HCT116 (cell line): Measurements from ENCODE around the gene HEMK1. TPM values are rescaled to one million over a fixed set of nuclear protein-coding genes. Genes with fewer than 3 reads are reported as not detected.
A peak's percentile ranks its signal among the peaks of the same experiment; 100 is the strongest.

Source experiments
- ATAC-seq: fragments of 200-7000 bp; cut with Tn5 transposase; 2 replicates; pipeline ENCODE4 v1.9.1; 2020; ENCODE audit warnings: mild to moderate bottlenecking, moderate library complexity
- BruUV-seq: library from RNA; stranded (reverse); fragments of 400-500 nt; replicated peaks from 2 replicates; lab custom pipeline; 2021; lab: Mats Ljungman, UMichigan
- CTCF ChIA-PET: fragments of 300-600 bp; sonication (Branson Sonifier 250); formaldehyde crosslinking; loops from one replicate; lab custom pipeline; 2021; ENCODE audit warnings: antibody characterized with exemption; lab: Charles Lee
- POLR2A ChIA-PET: fragments of 300-600, 350-600 bp; sonication (Branson Sonifier 250); formaldehyde crosslinking; loops from one replicate; lab custom pipeline; 2021; ENCODE audit warnings: antibody characterized with exemption; lab: Charles Lee
- RAD21 ChIA-PET, 2 experiments: fragments of 300-600 bp; sonication (Branson Sonifier 250); formaldehyde crosslinking; loops; one replicate each; lab custom pipeline; 2023; ENCODE audit warnings: low total read pairs in 2 of 2; ENCODE audit not compliant: uncharacterized antibody in 2 of 2, unreplicated experiment in 2 of 2, low non-redundant PET in 1 of 2; lab: Charles Lee
- DNase-seq: peaks from one replicate; pipeline ENCODE4 v3.0.0-alpha.2; 2010; ENCODE audit warnings: low read depth, low spot score
- H2AFZ ChIP-seq: fragments of 200-600 bp; shearing (Covaris generic), sonication (generic); 2 replicates; pipeline ENCODE4 v1.6.1; 2017; ENCODE audit warnings: low read depth, mixed run types, mixed read lengths, antibody characterized with exemption, low read length; ENCODE audit not compliant: poor library complexity, severe bottlenecking
- H3K27ac ChIP-seq: 2 replicates; pipeline ENCODE4 v1.5.1; 2012; ENCODE audit warnings: low read depth, low read length
- H3K27me3 ChIP-seq: fragments of 200-600 bp; sonication (generic); 2 replicates; pipeline ENCODE4 v1.6.1; 2016; ENCODE audit warnings: mixed run types, low read length, mixed read lengths; ENCODE audit not compliant: insufficient read depth
- H3K36me3 ChIP-seq, 2 experiments: fragments of 200-500 bp in 1 of 2; fragments of 200-600 bp in 1 of 2; sonication (Bioruptor generic) in 1 of 2; sonication (generic) in 1 of 2; 2 replicates each; pipeline versions ENCODE4 v1.5.1 to v1.6.1; 2014 to 2016; ENCODE audit warnings: low read length in 2 of 2, inconsistent platforms in 1 of 2, mixed read lengths in 1 of 2, mixed run types in 1 of 2; ENCODE audit not compliant: insufficient read depth in 2 of 2, control insufficient read depth in 1 of 2
- H3K4me1 ChIP-seq, 2 experiments: fragments of 200-600 bp in 1 of 2; sonication (generic) in 1 of 2; 2 replicates each; pipeline versions ENCODE4 v1.5.1 to v1.6.1; 2012 to 2017; ENCODE audit warnings: low read length in 2 of 2, inconsistent platforms in 1 of 2, mild to moderate bottlenecking in 1 of 2, mixed read lengths in 1 of 2, mixed run types in 1 of 2, moderate library complexity in 1 of 2; ENCODE audit not compliant: insufficient read depth in 2 of 2, control insufficient read depth in 1 of 2
- H3K4me2 ChIP-seq: fragments of 200-600 bp; sonication (generic); 2 replicates; pipeline ENCODE4 v1.6.1; 2017; ENCODE audit warnings: mixed run types, low read length, mixed read lengths
- H3K4me3 ChIP-seq, 2 experiments: fragments of 200-600 bp in 1 of 2; sonication (generic) in 1 of 2; replicated peaks in 1 of 2; 2 replicates each; pipeline ENCODE4 v1.5.1; 2011 to 2016; ENCODE audit warnings: low read length in 2 of 2, control low read depth in 1 of 2, low read depth in 1 of 2, mild to moderate bottlenecking in 1 of 2, mixed read lengths in 1 of 2, mixed run types in 1 of 2
- H3K79me2 ChIP-seq: fragments of 200-600 bp; sonication (generic); 2 replicates; pipeline ENCODE4 v1.6.1; 2017; ENCODE audit warnings: mild to moderate bottlenecking, mixed run types, low read length, moderate library complexity, mixed read lengths; ENCODE audit not compliant: insufficient read depth
- H3K9ac ChIP-seq: fragments of 200-600 bp; sonication (generic); 2 replicates; pipeline ENCODE4 v1.6.1; 2016; ENCODE audit warnings: low read length, mixed read lengths
- H3K9me2 ChIP-seq: fragments of 200-600 bp; sonication (generic), shearing (Covaris generic); 2 replicates; pipeline ENCODE4 v1.6.1; 2017; ENCODE audit warnings: mixed run types, mild to moderate bottlenecking, moderate library complexity; ENCODE audit not compliant: insufficient read depth
- H3K9me3 ChIP-seq, 2 experiments: fragments of 200-500 bp in 1 of 2; fragments of 200-600 bp in 1 of 2; sonication (Bioruptor generic) in 1 of 2; sonication (generic) in 1 of 2; 2 replicates each; pipeline ENCODE4 v1.6.1; 2014 to 2017; ENCODE audit warnings: low read length in 2 of 2, mixed read lengths in 2 of 2, inconsistent platforms in 1 of 2, low read depth in 1 of 2, mild to moderate bottlenecking in 1 of 2, mixed run types in 1 of 2, moderate library complexity in 1 of 2; ENCODE audit not compliant: control insufficient read depth in 1 of 2, insufficient read depth in 1 of 2
- H4K20me1 ChIP-seq: fragments of 200-600 bp; sonication (generic), shearing (Covaris generic); 2 replicates; pipeline ENCODE4 v1.6.1; 2017; ENCODE audit warnings: mixed run types, mild to moderate bottlenecking, moderate library complexity; ENCODE audit not compliant: insufficient read depth
- ELF1 ChIP-seq: IDR thresholded peaks from 2 replicates; pipeline ENCODE4 v1.6.1; 2012; ENCODE audit warnings: low read depth, borderline replicate concordance
- POLR2AphosphoS5 ChIP-seq: IDR thresholded peaks from 2 replicates; pipeline ENCODE4 v1.6.1; 2011; ENCODE audit warnings: mild to moderate bottlenecking, low read depth, low read length, moderate library complexity
- YY1 ChIP-seq: IDR thresholded peaks from 2 replicates; pipeline ENCODE4 v1.6.1; 2011; ENCODE audit warnings: low read length, low read depth, moderate library complexity, mild to moderate bottlenecking; ENCODE audit not compliant: insufficient replicate concordance; ENCODE audit errors: extremely low read depth
- intact Hi-C: fragments of 100-400 bp; cut with micrococcal nuclease; formaldehyde crosslinking; loops from 2 replicates; pipeline ENCODE4 v1.10.0; 2022
- total RNA-seq: library from RNA; stranded (reverse); gene quantifications from one replicate; pipeline ENCODE4 v1.2.1, GENCODE V29; 2021; ENCODE audit not compliant: unreplicated experiment
- TF ChIP-seq, protein P1 (sequence below), 3 experiments: fragments of 200-600 bp in 1 of 3; sonication (generic) in 1 of 3; IDR thresholded peaks in 2 of 3; conservative IDR thresholded peaks in 1 of 3; 2 replicates each; pipeline ENCODE4 v1.5.1; 2012 to 2017; ENCODE audit warnings: low read depth in 2 of 3, low read length in 2 of 3, antibody characterized with exemption in 1 of 3, borderline replicate concordance in 1 of 3, control low read depth in 1 of 3, mild to moderate bottlenecking in 1 of 3, mixed read lengths in 1 of 3, mixed run types in 1 of 3, moderate library complexity in 1 of 3; ENCODE audit not compliant: insufficient read depth in 1 of 3

Gene HEMK1
- total RNA-seq, 1 experiment from 2014 or later = 20.5 TPM

DNA sequence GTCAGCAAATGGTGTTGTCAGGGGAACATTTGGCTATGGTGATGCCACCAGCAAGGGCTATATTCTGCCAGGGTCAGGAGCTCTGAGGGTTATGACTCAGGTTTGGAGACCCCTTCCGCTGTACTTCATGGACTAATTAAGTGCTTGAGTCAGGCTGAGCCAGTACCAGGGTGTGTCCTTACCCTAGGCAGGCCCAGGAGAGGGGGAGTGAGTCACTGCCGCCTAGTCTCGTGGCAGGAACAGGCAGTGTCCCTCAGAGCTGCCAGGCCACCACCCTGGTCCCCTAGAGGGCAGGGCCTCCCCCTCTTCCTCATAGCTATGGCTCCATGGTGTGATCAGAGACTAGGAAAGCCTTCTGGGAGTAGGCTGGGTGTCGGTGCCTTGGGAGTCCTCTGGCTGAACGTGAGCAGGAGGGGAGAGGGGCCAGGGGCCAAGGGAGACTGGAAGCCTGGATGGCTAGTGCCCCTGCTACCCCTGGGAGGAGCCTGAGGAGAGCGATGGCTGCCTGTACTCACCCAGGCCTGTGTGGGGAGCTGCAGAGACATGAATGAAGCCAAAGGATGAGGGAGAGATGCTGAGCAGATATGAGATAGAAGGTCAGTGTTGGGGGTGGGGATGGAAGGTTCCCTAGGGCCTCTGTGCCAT, 58.2 kb downstream of the HEMK1 start:
- CTCF ChIA-PET = interaction anchor here (0.8 to 2.8 kb wide), 9 partner anchors 11 to 762 kb away, joined by 3 to 29 read pairs (median 5); partner anchors contain the start of genes CISH and MAPKAPK3
- peak overlapping the region; percentile 58 for H3K9ac ChIP-seq
- H3K36me3 ChIP-seq = peaks cover 0 to 10% of the 10 kb centered on the region in 2 experiments; a peak in 1 of 4 replicates
- intact Hi-C loops = no loop called here
- H2AFZ ChIP-seq = no peak overlapping the region
- peaks cover 92% of the 10 kb centered on the region for H3K79me2 ChIP-seq
- POLR2A ChIA-PET = interaction anchor here (0.8 to 2.1 kb wide), 2 partner anchors 9 to 25 kb away, joined by 4 to 7 read pairs; no protein-coding TSS in a partner anchor
- H3K9me2 ChIP-seq = no peaks in the 10 kb centered on the region
- no peaks in the 10 kb centered on the region; the same call in 1 of the 2 replicates for H4K20me1 ChIP-seq
- ATAC-seq (peak; percentile 91), DNase-seq (peak; percentile 88)
- H3K4me2 ChIP-seq = peak overlapping the region; percentile 75
- no TSS peak for BruUV-seq
- peak overlapping the region; percentile 87 for H3K27ac ChIP-seq
- peaks cover 65 to 98% of the 10 kb centered on the region in 2 experiments for H3K4me1 ChIP-seq
- RAD21 ChIA-PET = interaction anchor here (0.5 to 2.1 kb wide), 9 partner anchors 11 to 745 kb away, joined by 3 to 12 read pairs (median 3); no protein-coding TSS in a partner anchor
- peak overlapping the region; percentile 27 to 41 for H3K4me3 ChIP-seq
- TF ChIP-seq YY1 = peak; percentile 10
- TF ChIP-seq POLR2AphosphoS5 = peak; percentile 36; the same call in 1 of the 2 replicates
- TF ChIP-seq ELF1 = no peak
- TF ChIP-seq, protein P1, sequence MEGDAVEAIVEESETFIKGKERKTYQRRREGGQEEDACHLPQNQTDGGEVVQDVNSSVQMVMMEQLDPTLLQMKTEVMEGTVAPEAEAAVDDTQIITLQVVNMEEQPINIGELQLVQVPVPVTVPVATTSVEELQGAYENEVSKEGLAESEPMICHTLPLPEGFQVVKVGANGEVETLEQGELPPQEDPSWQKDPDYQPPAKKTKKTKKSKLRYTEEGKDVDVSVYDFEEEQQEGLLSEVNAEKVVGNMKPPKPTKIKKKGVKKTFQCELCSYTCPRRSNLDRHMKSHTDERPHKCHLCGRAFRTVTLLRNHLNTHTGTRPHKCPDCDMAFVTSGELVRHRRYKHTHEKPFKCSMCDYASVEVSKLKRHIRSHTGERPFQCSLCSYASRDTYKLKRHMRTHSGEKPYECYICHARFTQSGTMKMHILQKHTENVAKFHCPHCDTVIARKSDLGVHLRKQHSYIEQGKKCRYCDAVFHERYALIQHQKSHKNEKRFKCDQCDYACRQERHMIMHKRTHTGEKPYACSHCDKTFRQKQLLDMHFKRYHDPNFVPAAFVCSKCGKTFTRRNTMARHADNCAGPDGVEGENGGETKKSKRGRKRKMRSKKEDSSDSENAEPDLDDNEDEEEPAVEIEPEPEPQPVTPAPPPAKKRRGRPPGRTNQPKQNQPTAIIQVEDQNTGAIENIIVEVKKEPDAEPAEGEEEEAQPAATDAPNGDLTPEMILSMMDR (IDR thresholded peaks at IDR 0.05 in 2 of 3, conservative IDR thresholded peaks at IDR 0.05 in 1 of 3; ENCODE audit: borderline replicate concordance in 1 of 3, insufficient read depth in 1 of 3, low read depth in 2 of 3, low read length in 2 of 3) = peak in 2 of 3 experiments; percentile 60 to 65; a peak in 4 of 6 replicates
- no peaks in the 10 kb centered on the region for H3K27me3 ChIP-seq
- H3K9me3 ChIP-seq = no peaks in the 10 kb centered on the region
